H1 (cell line): ENCODE results near the gene NYAP2. TPM values are rescaled to one million over a fixed set of nuclear protein-coding genes. Genes with fewer than 3 reads are reported as not detected.

Experiments used
- CTCF ChIA-PET: fragments of 300-600 bp; sonication (Branson Sonifier 250); formaldehyde crosslinking; loops from one replicate; lab custom pipeline; 2021; ENCODE audit not compliant: partially characterized antibody; lab: Charles Lee
- POLR2A ChIA-PET: fragments of 300-600 bp; sonication (Branson Sonifier 250); formaldehyde crosslinking; loops from one replicate; lab custom pipeline; 2021; ENCODE audit warnings: inconsistent platforms; ENCODE audit not compliant: partially characterized antibody; lab: Charles Lee
- DNase-seq, 2 experiments: peaks; one replicate each; pipeline versions ENCODE4 v3.0.0 to v3.0.0-alpha.2; 2010 to 2022; ENCODE audit warnings: low spot score in 2 of 2, low read depth in 1 of 2, mixed read lengths in 1 of 2
- FAIRE-seq: peaks from 2 replicates; lab custom pipeline; 2011; peaks lifted over from hg19 to GRCh38; lab: Jason Lieb, UNC
- H2AFZ ChIP-seq: 2 replicates; pipeline ENCODE4 v1.8.1; 2012; ENCODE audit warnings: low read length, inconsistent platforms
- H2AK5ac ChIP-seq: 2 replicates; pipeline ENCODE4 v1.6.1; 2013; ENCODE audit warnings: low read depth, low read length
- H2BK120ac ChIP-seq: replicated peaks from 2 replicates; pipeline ENCODE3; 2013; ENCODE audit warnings: low read depth, low read length, inconsistent platforms
- H2BK12ac ChIP-seq: 2 replicates; pipeline ENCODE4 v1.6.1; 2013; ENCODE audit warnings: low read depth, low read length
- H2BK15ac ChIP-seq: 2 replicates; pipeline ENCODE4 v1.6.1; 2013; ENCODE audit warnings: low read length
- H2BK20ac ChIP-seq: 2 replicates; pipeline ENCODE4 v1.6.1; 2013; ENCODE audit warnings: low read length
- H2BK5ac ChIP-seq: 2 replicates; pipeline ENCODE4 v1.6.1; 2013; ENCODE audit warnings: low read depth, low read length
- H3K14ac ChIP-seq: 2 replicates; pipeline ENCODE4 v1.6.1; 2013; ENCODE audit warnings: inconsistent platforms; ENCODE audit not compliant: insufficient read length
- H3K18ac ChIP-seq: 2 replicates; pipeline ENCODE4 v1.6.1; 2013; ENCODE audit warnings: low read length; ENCODE audit errors: extremely low read depth
- H3K23ac ChIP-seq: 2 replicates; pipeline ENCODE4 v1.6.1; 2013; ENCODE audit warnings: inconsistent platforms; ENCODE audit not compliant: insufficient read length
- H3K23me2 ChIP-seq: 2 replicates; pipeline ENCODE4 v1.6.1; 2013; ENCODE audit warnings: low read depth, low read length
- H3K27ac ChIP-seq: 2 replicates; pipeline ENCODE4 v1.6.1; 2011; ENCODE audit warnings: low read depth, low read length, inconsistent platforms
- H3K27me3 ChIP-seq, 4 experiments: replicated peaks in 1 of 4; 1 replicate in 1 of 4; 2 replicates in 3 of 4; pipeline versions ENCODE4 v1.6.1 to v1.8.1; 2011 to 2013; ENCODE audit warnings: low read length in 3 of 4, mild to moderate bottlenecking in 3 of 4, inconsistent platforms in 2 of 4, mixed read lengths in 2 of 4, moderate library complexity in 1 of 4; ENCODE audit not compliant: control insufficient read depth in 3 of 4, insufficient read depth in 3 of 4; ENCODE audit errors: extremely low read depth in 1 of 4
- H3K36me3 ChIP-seq, 4 experiments: 2 replicates each; pipeline versions ENCODE4 v1.6.1 to v1.8.1; 2011 to 2013; ENCODE audit warnings: mild to moderate bottlenecking in 4 of 4, low read length in 3 of 4, moderate library complexity in 2 of 4, control low read depth in 1 of 4, inconsistent platforms in 1 of 4; ENCODE audit not compliant: insufficient read depth in 4 of 4, control insufficient read depth in 2 of 4
- H3K4ac ChIP-seq: replicated peaks from 2 replicates; pipeline ENCODE3; 2013; ENCODE audit warnings: low read length, low read depth, mixed read lengths, inconsistent platforms; ENCODE audit not compliant: insufficient read length
- H3K4me1 ChIP-seq, 4 experiments: replicated peaks in 1 of 4; 1 replicate in 1 of 4; 2 replicates in 3 of 4; pipeline versions ENCODE4 v1.6.1 to v1.8.1; 2011 to 2013; ENCODE audit warnings: low read length in 3 of 4, inconsistent platforms in 2 of 4, mixed read lengths in 1 of 4; ENCODE audit not compliant: insufficient read depth in 4 of 4, control insufficient read depth in 3 of 4
- H3K4me2 ChIP-seq, 2 experiments: 2 replicates each; pipeline versions ENCODE4 v1.6.1 to v1.8.1; 2011 to 2013; ENCODE audit warnings: low read depth in 2 of 2, low read length in 2 of 2, control low read depth in 1 of 2, inconsistent platforms in 1 of 2, mild to moderate bottlenecking in 1 of 2; ENCODE audit not compliant: insufficient read depth in 1 of 2
- H3K4me3 ChIP-seq, 4 experiments: fragments of 200-600, 300-600 bp in 1 of 4; sonication (generic), shearing (Covaris generic), sonication (Bioruptor Twin) in 1 of 4; 2 replicates each; pipeline versions ENCODE4 v1.5.1 to v1.8.1; 2011 to 2016; ENCODE audit warnings: low read length in 4 of 4, low read depth in 3 of 4, control low read depth in 2 of 4, inconsistent platforms in 2 of 4, mild to moderate bottlenecking in 2 of 4, mixed read lengths in 1 of 4, moderate library complexity in 1 of 4; ENCODE audit not compliant: insufficient read depth in 2 of 4; ENCODE audit errors: extremely low read depth in 1 of 4
- H3K56ac ChIP-seq: replicated peaks from 2 replicates; pipeline ENCODE3; 2013; ENCODE audit warnings: low read depth, mild to moderate bottlenecking, mixed read lengths, low read length, inconsistent platforms; ENCODE audit not compliant: insufficient read length
- H3K79me1 ChIP-seq: 2 replicates; pipeline ENCODE4 v1.6.1; 2013; ENCODE audit warnings: low read depth, low read length, control low read depth
- H3K79me2 ChIP-seq, 2 experiments: 2 replicates each; pipeline versions ENCODE4 v1.6.1 to v1.8.1; 2012 to 2013; ENCODE audit warnings: low read length in 2 of 2, mild to moderate bottlenecking in 2 of 2, inconsistent platforms in 1 of 2; ENCODE audit not compliant: insufficient read depth in 2 of 2, control insufficient read depth in 1 of 2
- H3K9ac ChIP-seq, 4 experiments: replicated peaks in 1 of 4; 1 replicate in 1 of 4; 2 replicates in 3 of 4; pipeline versions ENCODE4 v1.6.1 to v1.8.1; 2011 to 2013; ENCODE audit warnings: low read depth in 3 of 4, low read length in 3 of 4, control low read depth in 2 of 4, mild to moderate bottlenecking in 2 of 4, moderate library complexity in 2 of 4, inconsistent platforms in 1 of 4; ENCODE audit errors: extremely low read depth in 1 of 4
- H3K9me3 ChIP-seq, 2 experiments: 2 replicates each; pipeline versions ENCODE4 v1.6.1 to v1.8.1; 2012 to 2013; ENCODE audit warnings: mild to moderate bottlenecking in 2 of 2, moderate library complexity in 2 of 2, control low read depth in 1 of 2, inconsistent platforms in 1 of 2, low read depth in 1 of 2, low read length in 1 of 2, mixed read lengths in 1 of 2; ENCODE audit not compliant: insufficient read depth in 2 of 2
- H4K20me1 ChIP-seq, 2 experiments: replicated peaks in 1 of 2; 2 replicates each; pipeline versions ENCODE3 to v1.8.1; 2011 to 2013; ENCODE audit warnings: inconsistent platforms in 2 of 2, low read length in 2 of 2, mild to moderate bottlenecking in 1 of 2; ENCODE audit not compliant: insufficient read depth in 2 of 2, control insufficient read depth in 1 of 2
- H4K5ac ChIP-seq: 2 replicates; pipeline ENCODE4 v1.6.1; 2013; ENCODE audit warnings: low read length, low read depth, mixed read lengths, inconsistent platforms; ENCODE audit not compliant: insufficient read length
- H4K8ac ChIP-seq: 2 replicates; pipeline ENCODE4 v1.8.0; 2013; ENCODE audit warnings: mild to moderate bottlenecking, moderate library complexity, low read length, inconsistent platforms; ENCODE audit not compliant: insufficient read depth; ENCODE audit errors: extremely low read depth
- H4K91ac ChIP-seq: replicated peaks from 2 replicates; pipeline ENCODE3; 2013; ENCODE audit warnings: low read length, mixed read lengths, inconsistent platforms; ENCODE audit not compliant: insufficient read length
- BCL11A ChIP-seq, 2 experiments: IDR thresholded peaks; one replicate each; pipeline ENCODE4 v1.6.1; 2011; ENCODE audit warnings: low read depth in 2 of 2, low read length in 2 of 2, mild to moderate bottlenecking in 2 of 2
- CREB1 ChIP-seq: IDR thresholded peaks from 2 replicates; pipeline ENCODE4 v1.6.1; 2012; ENCODE audit warnings: inconsistent platforms
- HDAC6 ChIP-seq: IDR thresholded peaks from one replicate; pipeline ENCODE4 v1.7.1; 2012; ENCODE audit warnings: low read depth, mild to moderate bottlenecking, inconsistent platforms, low read length, moderate library complexity
- KDM4A ChIP-seq: IDR thresholded peaks from one replicate; pipeline ENCODE4 v1.7.1; 2012; ENCODE audit warnings: low read depth, mild to moderate bottlenecking, moderate library complexity, low read length, inconsistent platforms; ENCODE audit not compliant: severe bottlenecking
- MAFK ChIP-seq: IDR thresholded peaks from 2 replicates; pipeline ENCODE4 v1.6.1; 2012; ENCODE audit warnings: low read depth, mild to moderate bottlenecking, improper control_type of control experiment, low read length
- PHF8 ChIP-seq: fragments of 200-600 bp; sonication (generic); conservative IDR thresholded peaks from 2 replicates; pipeline ENCODE4 v1.7.1; 2012; ENCODE audit warnings: low read depth, mild to moderate bottlenecking, inconsistent platforms, low read length, moderate library complexity
- POLR2AphosphoS5 ChIP-seq: IDR thresholded peaks from 2 replicates; pipeline ENCODE4 v1.6.1; 2011; ENCODE audit warnings: low read depth, low read length
- POU5F1 ChIP-seq: IDR thresholded peaks from 2 replicates; pipeline ENCODE4 v1.6.1; 2011; ENCODE audit warnings: low read depth, mild to moderate bottlenecking, low read length, moderate library complexity
- RXRA ChIP-seq: IDR thresholded peaks from 2 replicates; pipeline ENCODE4 v1.6.1; 2011; ENCODE audit warnings: low read depth, mild to moderate bottlenecking, low read length, moderate library complexity; ENCODE audit not compliant: insufficient read depth
- SP4 ChIP-seq: IDR thresholded peaks from 2 replicates; pipeline ENCODE4 v1.6.1; 2012; ENCODE audit warnings: low read length, inconsistent platforms
- TCF12 ChIP-seq: IDR thresholded peaks from 2 replicates; pipeline ENCODE4 v1.6.1; 2011; ENCODE audit warnings: low read depth, mild to moderate bottlenecking, low read length
- USF2 ChIP-seq: IDR thresholded peaks from 2 replicates; pipeline ENCODE4 v1.6.1; 2011; ENCODE audit warnings: low read length, improper control_type of control experiment
- WGBS, 2 experiments: shearing (Covaris generic) in 1 of 2; methylation state at CpG; one replicate each; pipeline versions ENCODE4 v1.1.6 to v1.1.7; 2013 to 2015; ENCODE audit warnings: low lambda C conversion rate in 2 of 2, mixed read lengths in 2 of 2, inconsistent platforms in 1 of 2, low coverage in 1 of 2, missing lambda C conversion rate in 1 of 2; ENCODE audit not compliant: insufficient replicate concordance in 2 of 2, insufficient coverage in 1 of 2, insufficient read length in 1 of 2; ENCODE audit errors: extremely low coverage in 1 of 2, missing lambda C conversion rate in 1 of 2; 5-methylcytosine and 5-hydroxymethylcytosine counted together
- polyA plus RNA-seq, 7 experiments: library from polyadenylated mRNA; depleted of rRNA in 3 of 7; stranded (reverse) in 5 of 7; unstranded in 2 of 7; fragments of >200 nt in 5 of 7; fragments of 200-250 nt in 2 of 7; gene quantifications; 1 replicate in 5 of 7; 2 replicates in 1 of 7; 4 replicates in 1 of 7; pipeline versions ENCODE4 v1.2.1 to v1.2.3, GENCODE V29; 2011 to 2013; ENCODE audit warnings: missing spikeins in 2 of 7, mixed read lengths in 2 of 7
- total RNA-seq: library from RNA; stranded (reverse); fragmentation: NEBNext Ultra II Directional; extraction: Animal tissue kit (Norgen Biotek cat#: 25700); gene quantifications from 2 replicates; pipeline ENCODE4 v1.2.1, GENCODE V29; 2021

Gene NYAP2
- total and polyA plus RNA-seq, 2 of the 8 experiments (the other 6 are each of a cell fraction or from before 2014, with no cell fraction given) = not detected

DNA sequence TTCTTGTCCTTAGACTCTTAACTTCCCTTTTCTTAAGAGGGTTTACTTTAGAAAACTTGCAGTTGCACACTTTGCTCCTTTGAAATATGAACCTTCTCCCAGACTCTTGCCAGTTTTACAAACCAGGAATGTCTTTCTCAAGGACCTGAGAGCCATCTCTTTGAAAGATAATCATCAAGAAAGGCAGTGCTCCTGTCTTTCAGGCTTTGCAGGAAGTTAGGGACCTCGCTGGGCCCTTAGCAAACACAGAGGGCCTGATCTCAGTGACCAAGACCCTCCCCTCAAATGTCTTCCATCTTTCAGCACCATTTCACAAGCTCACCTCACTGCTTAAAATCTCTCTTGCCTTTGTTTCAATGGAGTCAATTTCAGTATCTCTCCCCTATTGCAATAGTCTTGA is 32.0 kb upstream of the NYAP2 start:
- Histone ChIP-seq H3K23ac (no peak overlapping the region), H3K14ac (no peak overlapping the region), H2BK15ac (no peak overlapping the region), H3K79me2 (no peaks in the 10 kb centered on the region), H4K91ac (no peak overlapping the region), H3K4me3 (no peak overlapping the region), H3K4ac (no peak overlapping the region), H2AK5ac (no peak overlapping the region), H2AFZ (no peak overlapping the region), H3K4me1 (no peaks in the 10 kb centered on the region), H4K8ac (no peak overlapping the region), H4K5ac (no peak overlapping the region), H2BK5ac (no peak overlapping the region), H3K23me2 (no peaks in the 10 kb centered on the region; the same call in 1 of the 2 replicates), H2BK120ac (no peak overlapping the region), H3K36me3 (no peaks in the 10 kb centered on the region), H2BK20ac (no peak overlapping the region), H3K27me3 (no peaks in the 10 kb centered on the region), H4K20me1 (no peaks in the 10 kb centered on the region), H2BK12ac (no peak overlapping the region), H3K9ac (no peak overlapping the region), H3K9me3 (no peaks in the 10 kb centered on the region), H3K27ac (no peak overlapping the region), H3K79me1 (no peaks in the 10 kb centered on the region), H3K4me2 (no peak overlapping the region), H3K18ac (no peak overlapping the region), H3K56ac (no peak overlapping the region)
- CTCF ChIA-PET = no interaction called here
- DNase-seq (no peak), FAIRE-seq (no peak)
- POLR2A ChIA-PET = no interaction called here
- 56% methylated on average over 1 of the region's 1 CpG; no CpG with 5 or more reads in 1 of the 2 experiments for WGBS, 2 experiments
- TF ChIP-seq POU5F1 (no peak), TCF12 (0 out of 2 replicates have a peak, but pooled peaks have one; percentile 26), MAFK (no peak), POLR2AphosphoS5 (peak; percentile 57; the same call in 1 of the 2 replicates), PHF8 (no peak), SP4 (no peak), KDM4A (no peak), BCL11A (IDR thresholded peaks at IDR 0.05; ENCODE audit: low read depth in 2 of 2, low read length in 2 of 2) (no peak), USF2 (no peak), RXRA (no peak), HDAC6 (no peak), CREB1 (no peak)
